Astrocyte (in vitro differentiated cells and primary cell): ENCODE results near the gene ARF6.

ENCODE experiments used
- EZH2 ChIP-seq: IDR thresholded peaks from 2 replicates; pipeline ENCODE4 v1.6.1; 2012; ENCODE audit warnings: mild to moderate bottlenecking, low read length, inconsistent platforms; ENCODE audit not compliant: insufficient read depth
- TF ChIP-seq, protein P1 (sequence below): IDR thresholded peaks from 2 replicates; pipeline ENCODE4 v1.5.1; 2011; ENCODE audit warnings: low read depth, mild to moderate bottlenecking, inconsistent platforms, low read length, moderate library complexity; ENCODE audit not compliant: insufficient read depth

DNA sequence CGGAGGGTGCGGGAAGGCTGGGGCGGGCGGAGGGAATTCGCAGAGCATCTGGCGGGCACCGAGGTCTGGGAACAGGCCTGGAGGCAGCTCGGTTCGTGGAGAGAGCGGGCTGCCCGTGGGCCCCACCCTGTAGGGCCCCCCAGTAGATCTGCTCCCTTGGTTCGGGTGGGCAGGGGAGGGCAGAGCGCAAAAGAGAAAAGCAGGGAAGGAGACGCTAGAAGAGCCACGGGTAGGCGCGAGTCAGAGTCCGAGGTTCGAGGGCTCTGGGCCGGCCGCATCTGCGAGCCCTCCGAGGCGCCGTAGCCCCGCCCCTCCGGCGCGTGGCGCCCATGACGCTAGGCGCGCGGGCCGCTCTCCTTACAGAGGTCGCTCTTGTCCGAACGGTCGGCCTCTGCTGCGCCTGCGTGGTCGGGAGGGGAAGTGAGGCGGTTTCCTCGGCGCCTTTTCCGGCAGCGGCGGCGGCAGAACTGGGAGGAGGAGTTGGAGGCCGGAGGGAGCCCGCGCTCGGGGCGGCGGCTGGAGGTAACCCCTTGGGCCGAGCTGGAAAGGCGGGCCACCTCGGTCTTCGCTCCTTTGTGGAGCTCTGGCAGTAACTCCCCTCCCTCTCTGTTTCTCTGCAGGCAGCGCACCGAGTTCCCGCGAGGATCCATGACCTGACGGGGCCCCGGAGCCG is at the start of gene ARF6:
- no peak for TF ChIP-seq EZH2
- TF ChIP-seq, protein P1, sequence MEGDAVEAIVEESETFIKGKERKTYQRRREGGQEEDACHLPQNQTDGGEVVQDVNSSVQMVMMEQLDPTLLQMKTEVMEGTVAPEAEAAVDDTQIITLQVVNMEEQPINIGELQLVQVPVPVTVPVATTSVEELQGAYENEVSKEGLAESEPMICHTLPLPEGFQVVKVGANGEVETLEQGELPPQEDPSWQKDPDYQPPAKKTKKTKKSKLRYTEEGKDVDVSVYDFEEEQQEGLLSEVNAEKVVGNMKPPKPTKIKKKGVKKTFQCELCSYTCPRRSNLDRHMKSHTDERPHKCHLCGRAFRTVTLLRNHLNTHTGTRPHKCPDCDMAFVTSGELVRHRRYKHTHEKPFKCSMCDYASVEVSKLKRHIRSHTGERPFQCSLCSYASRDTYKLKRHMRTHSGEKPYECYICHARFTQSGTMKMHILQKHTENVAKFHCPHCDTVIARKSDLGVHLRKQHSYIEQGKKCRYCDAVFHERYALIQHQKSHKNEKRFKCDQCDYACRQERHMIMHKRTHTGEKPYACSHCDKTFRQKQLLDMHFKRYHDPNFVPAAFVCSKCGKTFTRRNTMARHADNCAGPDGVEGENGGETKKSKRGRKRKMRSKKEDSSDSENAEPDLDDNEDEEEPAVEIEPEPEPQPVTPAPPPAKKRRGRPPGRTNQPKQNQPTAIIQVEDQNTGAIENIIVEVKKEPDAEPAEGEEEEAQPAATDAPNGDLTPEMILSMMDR: no peak
